Heart left ventricle (tissue), 13 donors: Measurements from ENCODE around the gene C1QTNF1.

Source experiments
- POLR2A ChIP-seq, 2 donors: fragments of 450-650 bp; IDR thresholded peaks; one replicate each; pipeline ENCODE4 v1.6.1; 2017; ENCODE audit warnings: antibody characterized with exemption in 2 of 2, mild to moderate bottlenecking in 2 of 2, moderate library complexity in 2 of 2
- TF ChIP-seq, protein P1 (sequence below), 12 donors: fragments of 200-600 bp; sonication (generic) in 4 of 12; IDR thresholded peaks; one replicate each; pipeline versions ENCODE4 v1.5.0 to v1.8.0; 2018 to 2022; ENCODE audit warnings: antibody characterized with exemption in 12 of 12, mild to moderate bottlenecking in 5 of 12
- donor health status: ischemic (EF 13 %, LVEDD 7.1; RV severe dilation, severe dysfunction).
- donor health status: DM: no; HTN: yes; CAD: no.
- donor health status: DM: no; HTN: no; CAD: no.
- donor health status: ischemic (EF 25% LVEDD 6.9; RV normal size, moderate dysfunction).
- donor health status: ischemic (EF 25% LVEDD 5.7; RV mildly dilated, moderate dysfunction).
- donor health status: ischemic (EF 35%, LVEDD 5.7; RV mildly dilated, moderate dysfunction).
- donor health status: nonischemic (EF 11% LVEDD 7.7; RV severe dilation, severe dysfunction).
- donor health status: DM: yes; HTN: yes; CAD: no.
- donor health status: PGD.
- donor health status: ischemic (EF 29% LVEDD 5.4; RV normal size, mild dysfunction).
- donor health status: nonischemic (EF 23%, LVEDD 6.1; RV moderate dilation, normal function).

DNA sequence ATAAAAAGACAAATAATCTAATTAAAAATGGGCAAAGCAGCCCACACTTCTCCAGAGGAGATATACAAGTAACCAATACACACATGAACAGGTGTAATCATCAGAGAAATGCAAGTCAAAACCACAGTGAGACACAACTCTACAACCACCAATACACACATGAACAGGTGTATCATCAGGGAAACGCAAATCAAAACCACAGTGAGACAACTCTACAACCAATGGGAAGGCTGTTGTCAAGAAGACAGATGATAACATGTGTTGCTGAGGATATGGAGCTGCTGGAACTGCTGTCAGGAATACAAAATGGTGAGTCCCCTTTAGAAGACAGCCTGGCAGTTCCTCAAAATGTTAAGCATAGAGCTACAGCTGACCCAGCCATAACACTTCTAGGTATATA lies 28.2 kb downstream of the C1QTNF1 start:
- TF ChIP-seq, protein P1, sequence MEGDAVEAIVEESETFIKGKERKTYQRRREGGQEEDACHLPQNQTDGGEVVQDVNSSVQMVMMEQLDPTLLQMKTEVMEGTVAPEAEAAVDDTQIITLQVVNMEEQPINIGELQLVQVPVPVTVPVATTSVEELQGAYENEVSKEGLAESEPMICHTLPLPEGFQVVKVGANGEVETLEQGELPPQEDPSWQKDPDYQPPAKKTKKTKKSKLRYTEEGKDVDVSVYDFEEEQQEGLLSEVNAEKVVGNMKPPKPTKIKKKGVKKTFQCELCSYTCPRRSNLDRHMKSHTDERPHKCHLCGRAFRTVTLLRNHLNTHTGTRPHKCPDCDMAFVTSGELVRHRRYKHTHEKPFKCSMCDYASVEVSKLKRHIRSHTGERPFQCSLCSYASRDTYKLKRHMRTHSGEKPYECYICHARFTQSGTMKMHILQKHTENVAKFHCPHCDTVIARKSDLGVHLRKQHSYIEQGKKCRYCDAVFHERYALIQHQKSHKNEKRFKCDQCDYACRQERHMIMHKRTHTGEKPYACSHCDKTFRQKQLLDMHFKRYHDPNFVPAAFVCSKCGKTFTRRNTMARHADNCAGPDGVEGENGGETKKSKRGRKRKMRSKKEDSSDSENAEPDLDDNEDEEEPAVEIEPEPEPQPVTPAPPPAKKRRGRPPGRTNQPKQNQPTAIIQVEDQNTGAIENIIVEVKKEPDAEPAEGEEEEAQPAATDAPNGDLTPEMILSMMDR (IDR thresholded peaks at IDR 0.05) = no peak
- TF ChIP-seq POLR2A (IDR thresholded peaks at IDR 0.05) = no peak
